Activated T-helper 1 cell treated with Interleukin-2 at 50 U/mL for 16 hours (primary cell): ENCODE results near the gene WFIKKN2.

Source experiments
- DNase-seq: peaks from one replicate; pipeline ENCODE4 v3.0.0-alpha.2; 2020; ENCODE audit warnings: low read depth

The WFIKKN2 gene

GRCh38 chr17:50834429-50835300, 721 bp upstream of the WFIKKN2 start:
- DNase-seq: no peak

DNA sequence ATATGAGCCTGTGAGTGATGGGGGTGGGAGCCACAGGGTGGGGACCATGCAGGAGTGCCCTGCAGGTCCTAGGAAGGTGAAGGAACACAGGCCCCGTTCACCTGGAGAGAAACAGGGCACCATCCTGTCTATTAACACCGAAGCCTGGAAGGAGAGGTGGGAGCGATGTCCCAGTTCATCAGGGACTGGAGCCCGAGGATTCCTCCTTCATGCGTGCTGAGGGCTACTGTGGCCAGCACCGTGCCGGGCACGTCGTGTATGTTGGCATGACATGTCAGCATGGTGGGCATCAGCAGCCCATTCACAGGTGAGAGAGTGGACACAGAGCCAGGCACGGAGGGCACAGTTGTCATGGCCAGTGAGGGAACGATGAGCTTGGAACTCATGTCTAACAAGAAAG, 1.4 kb downstream of the WFIKKN2 start:
- DNase-seq: no peak

GRCh38 chr17:50837286-50837979, 2.0 kb downstream of the WFIKKN2 start:
- no peak for DNase-seq

- DNase-seq: no peak
These were observed 2.9 kb downstream of the WFIKKN2 start for GRCh38 chr17:50837980-50838954.

DNA sequence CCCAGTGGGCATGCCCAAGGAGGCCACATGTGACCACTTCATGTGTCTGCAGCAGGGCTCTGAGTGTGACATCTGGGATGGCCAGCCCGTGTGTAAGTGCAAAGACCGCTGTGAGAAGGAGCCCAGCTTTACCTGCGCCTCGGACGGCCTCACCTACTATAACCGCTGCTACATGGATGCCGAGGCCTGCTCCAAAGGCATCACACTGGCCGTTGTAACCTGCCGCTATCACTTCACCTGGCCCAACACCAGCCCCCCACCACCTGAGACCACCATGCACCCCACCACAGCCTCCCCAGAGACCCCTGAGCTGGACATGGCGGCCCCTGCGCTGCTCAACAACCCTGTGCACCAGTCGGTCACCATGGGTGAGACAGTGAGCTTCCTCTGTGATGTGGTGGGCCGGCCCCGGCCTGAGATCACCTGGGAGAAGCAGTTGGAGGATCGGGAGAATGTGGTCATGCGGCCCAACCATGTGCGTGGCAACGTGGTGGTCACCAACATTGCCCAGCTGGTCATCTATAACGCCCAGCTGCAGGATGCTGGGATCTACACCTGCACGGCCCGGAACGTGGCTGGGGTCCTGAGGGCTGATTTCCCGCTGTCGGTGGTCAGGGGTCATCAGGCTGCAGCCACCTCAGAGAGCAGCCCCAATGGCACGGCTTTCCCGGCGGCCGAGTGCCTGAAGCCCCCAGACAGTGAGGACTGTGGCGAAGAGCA, 4.4 kb downstream of the WFIKKN2 start:
- no peak for DNase-seq

GRCh38 chr17:50840311-50840851, 5.0 kb downstream of the WFIKKN2 start:
- DNase-seq: no peak

GRCh38 chr17:50841277-50841948, 6.0 kb downstream of the WFIKKN2 start:
- no peak for DNase-seq

DNA sequence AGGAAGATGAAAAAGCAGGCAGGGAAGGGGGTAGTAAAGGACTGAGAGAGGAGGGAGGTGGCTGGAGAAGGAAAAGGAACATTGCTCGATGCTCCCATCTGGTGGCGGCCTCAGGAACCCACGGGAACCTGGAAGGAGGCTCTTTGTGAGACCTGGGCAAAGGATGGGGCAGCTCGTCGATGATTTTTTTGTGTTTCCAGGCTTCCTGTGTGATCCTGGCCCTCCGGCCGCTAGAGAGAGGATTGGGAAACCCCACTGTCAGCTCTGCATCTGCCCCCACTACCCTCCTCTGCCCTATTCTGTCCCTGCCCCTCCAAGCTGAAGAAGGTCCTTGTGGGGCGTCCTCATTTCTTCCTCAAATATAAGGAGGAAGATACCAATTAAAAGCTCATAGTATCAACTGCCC, 6.6 kb downstream of the WFIKKN2 start:
- DNase-seq: peak; percentile 12

DNA sequence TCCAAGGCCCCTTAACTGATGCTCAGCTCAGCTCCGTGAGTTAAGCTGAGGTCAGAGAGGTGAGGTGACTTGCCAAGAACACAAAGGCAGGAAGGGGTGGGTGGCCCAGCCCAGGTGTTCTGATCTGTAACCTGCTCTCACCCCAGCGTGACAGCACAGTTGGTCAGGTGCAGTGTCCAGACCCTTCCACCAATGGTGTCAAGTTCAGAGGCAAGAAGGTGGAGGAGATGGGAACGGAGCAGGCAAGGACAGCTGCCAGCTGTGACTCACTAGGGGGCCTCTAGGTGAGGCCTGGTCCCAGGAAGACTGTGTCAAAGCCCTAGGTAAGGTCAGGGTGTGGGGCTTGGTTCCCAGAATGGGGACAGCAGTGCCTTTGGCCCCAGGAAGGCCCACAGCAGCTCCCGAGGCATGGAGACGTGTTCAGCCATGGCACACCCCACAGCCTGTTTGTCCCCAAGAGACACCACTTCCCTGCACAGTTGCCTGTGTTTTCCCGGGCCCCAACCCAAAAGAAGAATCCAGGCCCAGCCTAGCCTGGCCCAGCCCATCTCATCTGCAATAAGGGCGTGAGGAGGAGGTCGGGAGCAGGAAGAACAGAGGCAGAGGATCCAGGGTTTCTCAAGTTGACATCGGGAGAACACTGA, 7.2 kb downstream of the WFIKKN2 start:
- DNase-seq: no peak

DNA sequence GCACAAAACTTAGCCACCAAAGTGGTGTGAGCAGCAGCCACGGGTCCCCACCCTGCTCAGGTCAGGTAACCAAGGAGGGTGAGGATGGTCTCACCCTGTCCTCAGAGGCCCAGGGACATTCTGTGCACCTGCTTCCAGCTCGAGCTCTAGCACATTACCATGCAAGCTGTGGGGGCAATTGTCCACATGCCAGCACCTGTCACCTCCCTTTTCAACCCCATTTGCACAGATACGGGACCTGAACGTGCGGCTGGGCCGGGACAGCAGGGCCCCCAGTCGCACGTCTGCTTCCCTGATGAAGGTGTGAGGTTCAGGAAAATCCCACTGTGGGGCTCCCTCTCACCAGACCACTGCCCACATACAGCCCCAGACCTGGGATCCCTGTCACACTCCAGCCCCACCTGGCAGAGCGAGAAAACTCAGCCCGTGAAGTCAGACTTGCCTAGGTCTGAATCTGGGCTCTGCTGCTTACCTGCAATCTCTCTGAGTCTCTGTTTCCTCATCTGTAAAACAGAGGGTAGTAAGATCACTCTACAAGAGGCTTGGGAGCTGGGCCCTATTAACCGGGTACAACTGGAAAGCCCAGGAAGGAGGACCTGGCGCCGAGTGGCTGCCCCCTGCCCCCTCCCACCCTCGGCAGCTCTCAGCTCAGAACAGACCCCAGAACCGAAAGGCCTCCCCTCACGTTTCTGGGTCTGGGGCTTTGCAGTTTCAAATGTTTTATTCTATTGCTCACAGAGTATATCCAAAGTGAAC, 7.9 kb downstream of the WFIKKN2 start:
- no peak for DNase-seq

DNA sequence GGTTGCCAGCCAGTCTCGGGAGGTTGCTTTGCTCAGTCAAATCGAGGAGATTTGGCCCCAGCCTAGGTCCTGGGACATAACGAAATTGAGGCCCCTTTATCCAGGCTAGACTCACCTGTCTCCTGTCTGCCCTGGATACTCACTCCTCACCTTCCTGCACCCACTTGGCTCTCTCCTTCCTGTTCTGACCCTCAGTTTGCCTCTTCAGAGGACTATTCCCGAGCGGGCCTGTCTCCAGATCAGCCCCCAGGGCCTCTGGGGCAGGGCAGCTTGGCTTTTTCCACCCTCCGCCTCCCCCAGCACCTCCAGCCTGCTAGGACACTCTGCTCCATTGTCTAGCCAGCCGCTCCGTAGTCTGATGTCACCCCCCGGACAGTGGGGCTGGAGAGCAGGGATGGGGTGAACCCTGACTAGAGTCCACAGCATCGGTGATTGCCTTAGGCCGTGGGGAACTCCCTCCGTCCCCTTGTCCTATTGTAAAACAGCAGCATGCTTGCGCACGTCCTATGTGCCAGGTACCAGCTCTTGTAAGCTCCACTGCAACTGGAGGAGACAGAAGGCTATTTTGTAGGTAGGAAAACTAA, 8.8 kb downstream of the WFIKKN2 start:
- no peak for DNase-seq

DNA sequence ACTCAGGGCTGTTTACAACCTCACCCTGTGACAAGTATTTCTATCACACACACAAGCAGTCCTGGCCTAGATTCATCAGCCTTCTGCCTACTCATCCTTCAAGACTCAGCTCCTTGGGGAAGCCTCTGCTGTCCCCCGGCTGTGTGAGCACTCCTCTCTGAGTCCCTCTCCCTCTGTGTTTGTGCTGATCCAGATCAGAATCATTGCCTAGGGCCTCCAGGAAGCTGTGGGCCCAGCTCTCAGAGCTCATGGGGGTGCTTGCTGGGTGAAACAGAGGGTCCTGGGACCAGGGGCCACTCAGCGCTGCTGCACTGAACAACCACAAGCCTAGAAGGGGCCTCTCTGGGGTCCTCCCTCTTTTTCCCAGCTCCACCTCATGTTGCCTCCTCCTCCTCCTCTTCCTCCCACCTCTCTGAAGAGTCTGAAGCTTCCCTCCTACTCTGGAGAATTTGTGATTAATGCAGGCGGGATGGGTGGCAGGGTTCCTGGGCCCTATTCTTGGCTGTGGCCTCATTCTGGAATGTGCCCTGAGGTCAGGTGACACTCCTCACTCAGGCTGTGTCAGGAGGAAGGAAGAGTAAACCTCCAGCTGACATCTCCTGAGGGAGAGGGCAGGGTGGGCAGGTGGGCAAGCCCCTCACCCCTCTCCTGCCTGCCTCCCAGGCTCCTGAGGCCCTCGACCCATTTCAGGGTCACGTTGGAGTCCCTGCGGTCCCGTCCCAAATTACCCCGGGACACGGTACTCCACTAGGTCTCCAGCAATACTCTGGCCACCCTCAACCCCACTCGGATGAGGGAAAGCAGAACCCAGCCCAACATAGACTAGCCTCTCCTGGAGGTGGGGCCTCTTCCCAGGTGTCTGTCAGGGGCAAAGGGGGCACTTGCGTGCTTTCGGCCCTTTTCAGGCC, 10.1 kb downstream of the WFIKKN2 start:
- no peak for DNase-seq

DNA sequence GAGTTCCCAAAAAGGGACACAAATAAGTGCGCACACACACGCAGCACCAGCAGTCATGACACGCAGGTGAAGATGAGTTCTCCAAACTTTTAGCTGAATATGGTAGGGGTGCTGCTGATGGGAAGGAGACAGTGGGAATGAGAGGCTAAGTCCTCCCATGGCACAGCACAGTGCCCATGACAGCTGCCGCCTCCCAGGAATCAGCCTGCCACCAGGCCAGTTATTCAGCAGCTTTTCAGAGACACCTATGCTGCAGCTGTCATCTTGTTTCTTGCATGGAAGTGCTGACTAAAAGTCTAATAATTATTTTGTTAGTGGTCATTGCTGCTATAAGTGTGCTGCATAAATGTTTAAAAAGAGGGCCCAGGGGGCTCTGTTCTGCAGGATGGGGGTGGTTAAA, 12.2 kb downstream of the WFIKKN2 start:
- DNase-seq: no peak

- DNase-seq: no peak
These were observed 12.7 kb downstream of the WFIKKN2 start for GRCh38 chr17:50848039-50848438.

DNA sequence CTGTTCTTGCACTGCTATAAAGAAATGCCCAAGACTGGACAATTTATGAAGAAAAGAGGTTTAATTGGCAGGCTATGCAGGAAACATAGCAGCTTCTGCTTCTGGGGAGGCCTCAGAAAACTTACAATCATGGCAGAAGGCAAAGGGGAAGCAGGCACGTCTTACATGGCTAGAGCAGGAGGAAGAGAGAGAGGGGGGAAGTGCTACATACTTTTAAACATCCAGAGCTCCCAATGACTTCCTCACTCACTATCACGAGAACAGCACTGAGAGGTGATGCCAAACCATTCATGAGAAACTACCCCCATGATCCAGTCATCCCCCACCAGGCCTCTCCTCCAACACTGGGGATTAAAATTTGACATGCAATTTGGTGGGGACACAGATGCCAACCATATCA, 13.3 kb downstream of the WFIKKN2 start:
- DNase-seq: no peak

GRCh38 chr17:50850640-50851039, 15.3 kb downstream of the WFIKKN2 start:
- no peak for DNase-seq

GRCh38 chr17:50853015-50853615, 17.7 kb downstream of the WFIKKN2 start:
- no peak for DNase-seq

DNA sequence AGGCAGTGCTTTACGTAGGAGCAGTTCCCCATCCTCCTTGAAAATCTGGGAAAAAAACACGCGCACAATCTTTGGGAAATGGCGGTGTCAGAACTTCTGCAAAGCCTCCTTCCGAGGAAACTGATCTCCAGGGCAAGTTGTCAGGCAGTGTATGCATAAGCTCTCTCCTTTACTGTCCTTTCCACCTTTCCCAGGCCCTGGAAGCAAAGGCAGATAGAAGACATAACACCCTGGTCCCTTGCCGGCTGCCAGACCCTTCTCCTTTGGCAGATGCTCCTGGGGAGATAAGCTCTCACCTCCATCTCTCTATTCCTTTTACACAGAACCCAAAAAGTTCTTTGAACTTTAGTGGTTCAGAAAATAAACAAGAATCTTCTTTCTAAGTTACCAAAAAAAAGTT, 18.4 kb downstream of the WFIKKN2 start:
- DNase-seq: no peak
